GM23248 (cell line): ENCODE results near the gene PLEKHS1. TPM values are rescaled to one million over a fixed set of nuclear protein-coding genes. Genes with fewer than 3 reads are reported as not detected.

Experiments used
- DNase-seq: peaks from one replicate; pipeline ENCODE4 v3.0.0-alpha.2; 2015
- H2AFZ ChIP-seq: fragments of 200-600 bp; sonication (generic); 2 replicates; pipeline ENCODE4 v1.6.1; 2016; ENCODE audit warnings: antibody characterized with exemption
- H3F3A ChIP-seq: fragments of 200-600 bp; sonication (generic); 2 replicates; pipeline ENCODE4 v1.6.1; 2016; ENCODE audit warnings: mild to moderate bottlenecking, antibody characterized with exemption, mixed run types; ENCODE audit not compliant: insufficient read depth
- H3K27ac ChIP-seq: fragments of 200-600 bp; sonication (generic); 2 replicates; pipeline ENCODE4 v1.5.1; 2016; ENCODE audit warnings: mild to moderate bottlenecking
- H3K27me3 ChIP-seq: fragments of 200-600 bp; sonication (generic); replicated peaks from 2 replicates; pipeline ENCODE4 v1.6.1; 2016; ENCODE audit warnings: mild to moderate bottlenecking; ENCODE audit not compliant: insufficient read depth
- H3K36me3 ChIP-seq: fragments of 200-600 bp; sonication (generic); 2 replicates; pipeline ENCODE4 v1.6.1; 2016; ENCODE audit warnings: low read depth, mild to moderate bottlenecking
- H3K4me1 ChIP-seq: fragments of 200-600 bp; sonication (generic); 2 replicates; pipeline ENCODE4 v1.6.1; 2016; ENCODE audit warnings: mild to moderate bottlenecking; ENCODE audit not compliant: insufficient read depth
- H3K4me2 ChIP-seq: fragments of 200-600 bp; sonication (generic); one replicate; pipeline ENCODE4 v1.6.1; 2016; ENCODE audit warnings: mild to moderate bottlenecking; ENCODE audit not compliant: unreplicated experiment
- H3K4me3 ChIP-seq: fragments of 200-600 bp; sonication (generic); 2 replicates; pipeline ENCODE4 v1.5.1; 2016; ENCODE audit warnings: mild to moderate bottlenecking
- H3K79me2 ChIP-seq: fragments of 200-600 bp; sonication (generic); 2 replicates; pipeline ENCODE4 v1.6.1; 2016; ENCODE audit warnings: mild to moderate bottlenecking; ENCODE audit not compliant: insufficient read depth
- H3K9ac ChIP-seq: fragments of 200-600 bp; sonication (generic); 2 replicates; pipeline ENCODE4 v1.6.1; 2016; ENCODE audit warnings: mild to moderate bottlenecking
- H3K9me2 ChIP-seq: fragments of 200-600 bp; sonication (generic); 2 replicates; pipeline ENCODE4 v1.6.1; 2016; ENCODE audit warnings: mixed run types, mild to moderate bottlenecking, moderate library complexity; ENCODE audit not compliant: insufficient read depth
- H3K9me3 ChIP-seq: fragments of 200-600 bp; sonication (generic); one replicate; pipeline ENCODE4 v1.6.1; 2017; ENCODE audit warnings: low read depth
- H4K20me1 ChIP-seq: fragments of 200-600 bp; sonication (generic); 2 replicates; pipeline ENCODE4 v1.6.0; 2016; ENCODE audit not compliant: insufficient read depth
- EZH2 ChIP-seq: fragments of 200-600 bp; sonication (generic); IDR thresholded peaks from 2 replicates; pipeline ENCODE4 v1.6.1; 2018; ENCODE audit warnings: antibody characterized with exemption, mild to moderate bottlenecking; ENCODE audit not compliant: insufficient read depth, poor library complexity, severe bottlenecking
- EZH2phosphoT487 ChIP-seq: fragments of 200-600 bp; sonication (generic); IDR thresholded peaks from 2 replicates; pipeline ENCODE4 v1.6.1; 2018; ENCODE audit warnings: antibody characterized with exemption, moderate library complexity, mild to moderate bottlenecking, low read depth; ENCODE audit not compliant: insufficient read depth
- WGBS, 2 experiments: methylation state at CpG; one replicate each; pipeline ENCODE4 v1.1.6; 2015 to 2017; ENCODE audit warnings: low lambda C conversion rate in 2 of 2, low coverage in 1 of 2; ENCODE audit errors: missing lambda C conversion rate in 2 of 2; 5-methylcytosine and 5-hydroxymethylcytosine counted together
- in situ Hi-C: fragments of 300-500 bp; cut with MboI; formaldehyde crosslinking; loops from 2 replicates; pipeline ENCODE4 v1.15.0; 2020
- polyA plus RNA-seq: library from polyadenylated mRNA; unstranded; fragments of >200 nt; fragmentation: Nextera tagmentation; extraction: Ambion mirVana; gene quantifications from 2 replicates; pipeline ENCODE4 v1.2.1, GENCODE V29; 2016
- total RNA-seq: library from RNA; depleted of rRNA; stranded (reverse); fragments of >200 nt; shearing (Covaris generic); gene quantifications from 2 replicates; pipeline ENCODE4 v1.2.3, GENCODE V29; 2014

PLEKHS1 gene
- total and polyA plus RNA-seq, 2 experiments from 2014 or later = not detected

DNA sequence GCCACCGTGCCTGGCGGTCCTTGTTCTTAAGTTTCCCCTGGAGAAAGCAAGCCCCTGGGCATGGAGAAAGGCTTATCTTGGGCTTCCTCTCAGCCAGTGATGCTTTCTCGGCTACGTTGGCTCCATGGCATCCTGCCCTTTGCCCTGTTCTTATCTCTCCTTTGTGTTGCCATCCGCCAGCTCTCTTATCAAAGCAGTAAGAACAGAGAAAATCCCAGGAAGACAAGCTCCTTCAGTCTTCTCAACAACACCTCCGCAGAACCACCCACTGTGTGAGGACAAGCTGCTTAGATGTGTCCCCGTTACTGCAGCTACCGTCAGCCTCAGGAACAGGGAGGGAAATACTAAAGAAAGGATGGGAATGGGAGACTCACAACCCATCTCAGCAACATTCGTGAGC lies 3.3 kb downstream of the PLEKHS1 start:
- H2AFZ ChIP-seq = no peak overlapping the region
- TF ChIP-seq EZH2phosphoT487 (no peak), EZH2 (no peak)
- no peaks in the 10 kb centered on the region for H3K79me2 ChIP-seq
- no peak overlapping the region for H3K4me3 ChIP-seq
- no peaks in the 10 kb centered on the region for H3K36me3 ChIP-seq
- no peak for DNase-seq
- H3K4me1 ChIP-seq = no peaks in the 10 kb centered on the region
- 62 to 65% methylated on average over 9 of the region's 9 CpGs for WGBS, 2 experiments
- H3K9ac ChIP-seq = no peak overlapping the region
- H3F3A ChIP-seq = no peaks in the 10 kb centered on the region
- H3K27me3 ChIP-seq = peaks cover 5% of the 10 kb centered on the region; the same call in 1 of the 2 replicates
- no peak overlapping the region for H3K27ac ChIP-seq
- in situ Hi-C loops = no loop called here
- H3K4me2 ChIP-seq = no peak overlapping the region
- H3K9me2 ChIP-seq = no peaks in the 10 kb centered on the region
- H4K20me1 ChIP-seq = no peaks in the 10 kb centered on the region
- H3K9me3 ChIP-seq = no peaks in the 10 kb centered on the region

DNA sequence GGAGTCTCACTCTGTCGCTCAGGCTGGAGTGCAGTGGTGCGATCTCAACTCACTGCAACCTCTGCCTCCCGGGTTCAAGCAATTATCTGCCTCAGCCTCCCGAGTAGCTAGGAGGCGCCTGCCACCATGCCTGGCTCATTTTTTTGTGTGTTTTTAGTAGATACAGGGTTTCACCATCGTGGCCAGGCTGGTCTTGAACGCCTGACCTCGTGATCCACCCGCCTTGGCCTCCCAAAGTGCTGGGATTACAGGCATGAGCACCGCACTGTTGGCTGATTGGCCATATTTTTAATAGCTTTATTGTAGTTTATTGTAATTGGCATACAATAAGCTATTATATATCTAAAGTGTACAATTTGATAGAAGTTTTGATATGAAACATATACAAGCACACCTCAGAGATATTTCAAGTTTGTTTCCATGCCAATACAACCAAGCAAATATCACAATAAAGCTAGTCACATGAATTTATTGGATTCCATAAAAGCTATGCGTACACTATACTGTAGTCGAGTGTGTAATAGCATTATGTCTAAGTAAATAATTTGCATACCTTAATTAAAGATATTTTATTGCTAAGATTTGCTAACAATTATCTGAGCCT lies 5.6 kb downstream of the PLEKHS1 start:
- H3K79me2 ChIP-seq = no peaks in the 10 kb centered on the region
- H2AFZ ChIP-seq = no peak overlapping the region
- TF ChIP-seq EZH2phosphoT487 (no peak), EZH2 (no peak)
- no peaks in the 10 kb centered on the region for H3K9me2 ChIP-seq
- H3K27ac ChIP-seq = no peak overlapping the region
- H3K4me2 ChIP-seq = no peak overlapping the region
- H3K4me3 ChIP-seq = no peak overlapping the region
- no peaks in the 10 kb centered on the region for H4K20me1 ChIP-seq
- no peaks in the 10 kb centered on the region for H3K4me1 ChIP-seq
- no peaks in the 10 kb centered on the region for H3K36me3 ChIP-seq
- in situ Hi-C loops = no loop called here
- DNase-seq = no peak
- H3K9ac ChIP-seq = no peak overlapping the region
- H3K9me3 ChIP-seq = no peaks in the 10 kb centered on the region
- WGBS, 2 experiments = 52 to 66% methylated on average over 9 to 12 of the region's 12 CpGs
- H3K27me3 ChIP-seq = no peaks in the 10 kb centered on the region
- H3F3A ChIP-seq = no peaks in the 10 kb centered on the region

DNA sequence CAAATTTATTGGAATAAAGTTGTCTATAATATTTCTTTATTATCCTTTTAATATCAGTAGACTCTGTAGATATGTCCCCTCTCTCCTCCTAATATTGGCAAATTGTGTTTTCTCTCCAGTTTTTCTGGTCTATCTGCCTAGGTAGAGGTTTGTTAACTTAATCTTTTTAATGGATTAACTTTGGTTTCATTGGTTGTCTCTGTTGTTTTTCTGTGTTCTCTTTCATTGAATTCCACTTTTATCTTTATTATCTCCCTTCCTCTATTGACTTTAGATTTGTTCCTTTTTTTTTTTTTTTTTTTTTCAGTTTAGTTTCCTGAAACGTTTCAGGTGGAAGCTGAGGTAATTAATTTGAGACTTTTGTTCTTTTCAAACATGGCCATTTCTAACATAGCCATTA lies 10.6 kb downstream of the PLEKHS1 start:
- Histone ChIP-seq H3K36me3 (no peaks in the 10 kb centered on the region), H2AFZ (no peak overlapping the region), H3K9ac (no peak overlapping the region), H3K27me3 (peaks cover 13% of the 10 kb centered on the region), H3K4me1 (no peaks in the 10 kb centered on the region), H3K9me3 (no peaks in the 10 kb centered on the region), H3K27ac (no peak overlapping the region), H3K79me2 (no peaks in the 10 kb centered on the region), H4K20me1 (no peaks in the 10 kb centered on the region), H3K9me2 (no peaks in the 10 kb centered on the region), H3F3A (no peaks in the 10 kb centered on the region), H3K4me2 (no peak overlapping the region), H3K4me3 (no peak overlapping the region)
- in situ Hi-C loops = no loop called here
- TF ChIP-seq EZH2phosphoT487 (no peak), EZH2 (no peak)
- WGBS, 2 experiments = 5% methylated on average over 1 of the region's 1 CpG
- no peak for DNase-seq

DNA sequence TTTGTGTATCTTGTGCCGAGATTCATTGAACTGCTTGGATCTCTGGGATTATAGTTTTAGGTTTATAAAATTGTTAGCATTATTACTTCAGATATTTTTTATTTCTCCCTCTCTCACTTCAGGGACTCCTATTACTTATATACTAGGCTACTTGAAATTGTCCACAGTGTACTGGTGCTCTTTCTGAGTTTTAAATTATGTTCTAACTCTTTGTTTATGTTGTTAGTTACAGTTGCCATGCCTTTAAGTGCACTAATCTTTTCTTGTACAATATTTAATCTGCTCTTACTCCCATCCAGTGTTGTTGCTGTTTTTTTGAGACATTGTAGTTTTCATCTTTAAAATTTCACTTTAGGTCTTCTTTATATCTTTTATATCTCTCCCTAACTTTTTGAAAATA lies 13.1 kb downstream of the PLEKHS1 start:
- 44 to 74% methylated on average over 1 of the region's 1 CpG for WGBS, 2 experiments
- peaks cover 36% of the 10 kb centered on the region for H3K27me3 ChIP-seq

DNA sequence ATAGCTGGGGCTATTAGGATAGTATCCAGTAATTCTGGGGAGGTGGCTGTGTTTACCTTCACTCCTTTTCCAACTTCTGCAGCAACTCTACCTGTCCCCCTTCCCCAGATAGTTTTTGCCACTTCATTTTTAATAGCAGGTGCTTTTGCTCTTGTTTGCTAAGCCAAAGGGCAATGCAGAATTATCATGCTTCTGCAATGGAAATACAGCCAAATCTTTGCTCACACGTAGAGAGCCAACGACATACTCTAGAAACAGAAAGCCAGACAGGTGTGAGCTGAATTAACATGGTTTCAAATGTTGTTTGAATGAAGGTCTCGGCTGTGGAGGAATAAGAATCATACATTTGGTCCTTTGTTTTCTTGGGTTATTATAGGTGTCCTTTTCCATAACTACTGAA lies 14.4 kb downstream of the PLEKHS1 start:
- Histone ChIP-seq H3K4me1 (no peaks in the 10 kb centered on the region), H3K4me3 (no peak overlapping the region), H3K4me2 (no peak overlapping the region), H3K27me3 (peaks cover 48% of the 10 kb centered on the region), H2AFZ (no peak overlapping the region), H3K9ac (no peak overlapping the region), H3K27ac (no peak overlapping the region), H3K36me3 (no peaks in the 10 kb centered on the region), H4K20me1 (no peaks in the 10 kb centered on the region), H3K9me3 (no peaks in the 10 kb centered on the region), H3K9me2 (no peaks in the 10 kb centered on the region), H3K79me2 (no peaks in the 10 kb centered on the region), H3F3A (no peaks in the 10 kb centered on the region)
- WGBS, 2 experiments = 21% methylated on average over 3 of the region's 3 CpGs
- no peak for DNase-seq
- in situ Hi-C loops = no loop called here
- TF ChIP-seq EZH2 (no peak), EZH2phosphoT487 (no peak)

More for the DNA sequence above, 13.1 kb downstream of the PLEKHS1 start:
- no peaks in the 10 kb centered on the region for H3K36me3 ChIP-seq
- no peak for DNase-seq
- H3K27ac ChIP-seq = no peak overlapping the region
- H3K9me2 ChIP-seq = no peaks in the 10 kb centered on the region
- TF ChIP-seq EZH2phosphoT487 (no peak), EZH2 (no peak)
- no peaks in the 10 kb centered on the region for H3K9me3 ChIP-seq
- no peaks in the 10 kb centered on the region for H3F3A ChIP-seq
- H2AFZ ChIP-seq = no peak overlapping the region
- H3K4me1 ChIP-seq = no peaks in the 10 kb centered on the region
- no peak overlapping the region for H3K4me3 ChIP-seq
- H3K4me2 ChIP-seq = no peak overlapping the region
- in situ Hi-C loops = no loop called here
- H3K79me2 ChIP-seq = no peaks in the 10 kb centered on the region
- no peaks in the 10 kb centered on the region for H4K20me1 ChIP-seq
- H3K9ac ChIP-seq = no peak overlapping the region
